Tibial nerve (tissue), 4 donors: Measurements from ENCODE around the gene TMEM168. TPM values are rescaled to one million over a fixed set of nuclear protein-coding genes. Genes with fewer than 3 reads are reported as not detected.

ENCODE experiments used
- DNase-seq, 2 donors: peaks; one replicate each; pipeline ENCODE4 v3.0.0-alpha.2; 2019; ENCODE audit warnings: low spot score in 2 of 2
- H3K27ac ChIP-seq, 4 donors: fragments of 200-600 bp; sonication (generic) in 3 of 4; one replicate each; pipeline ENCODE4 v1.5.1; 2017 to 2019; ENCODE audit warnings: mild to moderate bottlenecking in 1 of 4
- H3K27me3 ChIP-seq, 2 donors: fragments of 200-600 bp; sonication (generic) in 1 of 2; one replicate each; pipeline versions ENCODE4 v1.5.1 to v1.6.0; 2017 to 2019
- H3K36me3 ChIP-seq, 3 donors: fragments of 200-600 bp; sonication (generic); one replicate each; pipeline ENCODE4 v1.5.1; 2018 to 2019
- H3K4me1 ChIP-seq, 4 donors: fragments of 200-600 bp; sonication (generic) in 3 of 4; one replicate each; pipeline ENCODE4 v1.5.1; 2017 to 2019
- H3K4me3 ChIP-seq, 4 donors: fragments of 200-600 bp; sonication (generic) in 3 of 4; one replicate each; pipeline ENCODE4 v1.5.1; 2017 to 2019; ENCODE audit warnings: mild to moderate bottlenecking in 1 of 4, moderate library complexity in 1 of 4
- H3K9me3 ChIP-seq, 4 donors: fragments of 200-600 bp; sonication (generic) in 3 of 4; one replicate each; pipeline ENCODE4 v1.5.1; 2017 to 2019
- CTCF ChIP-seq, 5 experiments: fragments of 200-600 bp in 3 of 5; fragments of 450-650 bp in 2 of 5; sonication (generic) in 3 of 5; IDR thresholded peaks; one replicate each; pipeline ENCODE4 v1.5.1; 2016 to 2019; ENCODE audit warnings: antibody characterized with exemption in 5 of 5, mild to moderate bottlenecking in 3 of 5, moderate library complexity in 2 of 5
- EP300 ChIP-seq, 2 donors: sonication (generic); formaldehyde crosslinking; IDR thresholded peaks; one replicate each; pipeline ENCODE4 v1.6.1; 2017; ENCODE audit warnings: antibody characterized with exemption in 2 of 2, mild to moderate bottlenecking in 1 of 2
- POLR2A ChIP-seq, 2 donors: fragments of 450-650 bp; IDR thresholded peaks; one replicate each; pipeline ENCODE4 v1.6.1; 2017; ENCODE audit warnings: antibody characterized with exemption in 2 of 2, mild to moderate bottlenecking in 2 of 2, moderate library complexity in 2 of 2
- WGBS, 2 donors: methylation state at CpG; one replicate each; pipeline ENCODE4 v1.1.5; 2018; 5-methylcytosine and 5-hydroxymethylcytosine counted together
- total RNA-seq, 4 donors: library from RNA; depleted of rRNA; stranded (reverse); fragments of >200 nt; gene quantifications; one replicate each; pipeline ENCODE4 v1.1.0, GENCODE V29; 2016

Gene TMEM168
- total RNA-seq, 4 donors from 2014 or later = 15.6 to 30.6 (median 28.4) TPM

- H3K9me3 ChIP-seq = peaks cover 0 to 14% (median 1%) of the 10 kb centered on the region in 4 donors
- 36 to 37% methylated on average over 1 of the region's 1 CpG for WGBS, 2 donors
- no peak for DNase-seq
- no peaks in the 10 kb centered on the region for H3K27me3 ChIP-seq
- H3K27ac ChIP-seq = no peak overlapping the region
- no peak overlapping the region for H3K4me3 ChIP-seq
- TF ChIP-seq EP300 (IDR thresholded peaks at IDR 0.05) (no peak), CTCF (IDR thresholded peaks at IDR 0.05) (no peak), POLR2A (IDR thresholded peaks at IDR 0.05) (no peak)
- no peaks in the 10 kb centered on the region for H3K36me3 ChIP-seq
- H3K4me1 ChIP-seq = no peaks in the 10 kb centered on the region
Observed at GRCh38 chr7:112745635-112746034, 44.6 kb downstream of the TMEM168 start.

GRCh38 chr7:112744818-112745217, 45.4 kb downstream of the TMEM168 start:
- TF ChIP-seq EP300 (IDR thresholded peaks at IDR 0.05) (no peak), CTCF (IDR thresholded peaks at IDR 0.05) (no peak)
- peaks cover 0 to 18% (median 1%) of the 10 kb centered on the region in 4 donors for H3K9me3 ChIP-seq
- H3K27ac ChIP-seq = no peak overlapping the region
- no peaks in the 10 kb centered on the region for H3K4me1 ChIP-seq
- no peaks in the 10 kb centered on the region for H3K36me3 ChIP-seq
- H3K27me3 ChIP-seq = no peaks in the 10 kb centered on the region
- no peak for DNase-seq
- H3K4me3 ChIP-seq = no peak overlapping the region
- 54 to 60% methylated on average over 2 of the region's 2 CpGs for WGBS, 2 donors

- Histone ChIP-seq H3K36me3 (no peaks in the 10 kb centered on the region), H3K9me3 (peaks cover 0 to 20% (median 2%) of the 10 kb centered on the region in 4 donors), H3K4me3 (no peak overlapping the region), H3K27me3 (no peaks in the 10 kb centered on the region), H3K4me1 (no peaks in the 10 kb centered on the region), H3K27ac (no peak overlapping the region)
- no peak for DNase-seq
- WGBS, 2 donors = 92 to 95% methylated on average over 1 of the region's 1 CpG
- TF ChIP-seq CTCF (IDR thresholded peaks at IDR 0.05) (no peak), EP300 (IDR thresholded peaks at IDR 0.05) (no peak), POLR2A (IDR thresholded peaks at IDR 0.05) (no peak)
Observed at GRCh38 chr7:112743811-112744210, 46.4 kb downstream of the TMEM168 start.

GRCh38 chr7:112740667-112741066, 49.5 kb downstream of the TMEM168 start:
- Histone ChIP-seq H3K36me3 (no peaks in the 10 kb centered on the region), H3K27ac (no peak overlapping the region), H3K27me3 (no peaks in the 10 kb centered on the region), H3K4me1 (no peaks in the 10 kb centered on the region), H3K4me3 (no peak overlapping the region), H3K9me3 (peaks cover 0 to 43% (median 6%) of the 10 kb centered on the region in 4 donors)
- no peak for DNase-seq
- no peak for TF ChIP-seq POLR2A (IDR thresholded peaks at IDR 0.05)
- no peak for TF ChIP-seq EP300 (IDR thresholded peaks at IDR 0.05)
- TF ChIP-seq CTCF (IDR thresholded peaks at IDR 0.05) = no peak
- WGBS, 2 donors = 70 to 86% methylated on average over 2 of the region's 2 CpGs

- H3K36me3 ChIP-seq = no peaks in the 10 kb centered on the region
- no peaks in the 10 kb centered on the region for H3K27me3 ChIP-seq
- H3K4me3 ChIP-seq = no peak overlapping the region
- peaks cover 0 to 54% (median 10%) of the 10 kb centered on the region in 4 donors for H3K9me3 ChIP-seq
- H3K4me1 ChIP-seq = no peaks in the 10 kb centered on the region
- H3K27ac ChIP-seq = no peak overlapping the region
- WGBS, 2 donors = 88 to 89% methylated on average over 2 to 3 of the region's 3 CpGs
- DNase-seq = no peak
- TF ChIP-seq CTCF (IDR thresholded peaks at IDR 0.05) (no peak), POLR2A (IDR thresholded peaks at IDR 0.05) (no peak), EP300 (IDR thresholded peaks at IDR 0.05) (no peak)
Observed at GRCh38 chr7:112739436-112740180, 50.6 kb downstream of the TMEM168 start.
